HAP-1 (cell line): ENCODE measurements around the gene OR6C4.
"Not testable (repeated sequence)": the region's sequence is repeated elsewhere in the genome, so short reads cannot be mapped to it uniquely, and the experiment has no call there.

Experiments used
- DNase-seq, 2 experiments: peaks; one replicate each; pipeline ENCODE4 v3.0.0-alpha.2; 2016 to 2020; ENCODE audit warnings: low spot score in 2 of 2
- H3K27me3 ChIP-seq: fragments of 250-450 bp; sonication (Bioruptor Pico); 2 replicates; pipeline ENCODE4 v1.5.1; 2020; ENCODE audit warnings: low read depth, mild to moderate bottlenecking, moderate library complexity
- H3K36me3 ChIP-seq: fragments of 250-450 bp; sonication (Bioruptor Pico); replicated peaks from 2 replicates; pipeline ENCODE4 v1.5.1; 2020; ENCODE audit warnings: mild to moderate bottlenecking
- H3K4me1 ChIP-seq: fragments of 250-450 bp; sonication (Bioruptor Pico); 2 replicates; pipeline ENCODE4 v1.5.1; 2020; ENCODE audit warnings: mild to moderate bottlenecking
- H3K4me3 ChIP-seq: fragments of 250-450 bp; sonication (Bioruptor Pico); 2 replicates; pipeline ENCODE4 v1.5.1; 2020; ENCODE audit warnings: mild to moderate bottlenecking, moderate library complexity
- H3K9me3 ChIP-seq: fragments of 250-450 bp; sonication (Bioruptor Pico); 2 replicates; pipeline ENCODE4 v1.5.1; 2020; ENCODE audit warnings: mild to moderate bottlenecking, moderate library complexity
- in situ Hi-C: fragments of 300-500 bp; cut with MboI; formaldehyde crosslinking; loops from 3 replicates; pipeline ENCODE4 v1.14.3; 2020; ENCODE audit warnings: low sequenced_read_pairs, inconsistent platforms, mixed read lengths

The OR6C4 gene

DNA sequence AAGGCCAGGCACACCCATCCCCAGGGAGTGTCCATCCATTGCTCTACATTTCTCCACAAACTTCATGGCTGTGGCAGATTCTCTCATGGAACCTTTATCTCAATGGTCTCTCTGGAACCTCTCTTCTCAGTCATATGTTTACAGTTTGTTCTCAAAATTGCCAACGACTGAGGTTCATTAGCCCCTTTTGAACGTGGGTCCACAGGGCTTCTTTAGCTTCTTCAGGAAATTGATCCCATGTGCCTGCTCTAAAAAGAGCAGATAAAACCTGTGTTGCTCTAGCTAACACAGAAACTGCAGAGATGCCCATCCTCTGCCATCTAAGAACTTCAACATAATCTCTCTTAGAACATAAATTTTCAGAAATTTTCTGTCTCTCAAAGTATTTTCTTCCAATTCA, at the start of gene OR6C4:
OR6C4 (plus strand) TSS at position 301 of the 400 bp plus-strand sequence. CDS start 1,625 bp downstream, outside the sequence.
- in situ Hi-C loops: no loop called here
- H3K36me3 ChIP-seq: no peaks in the 10 kb centered on the region
- DNase-seq: no peak
- no peaks in the 10 kb centered on the region for H3K4me1 ChIP-seq
- H3K4me3 ChIP-seq: no peak within 1 kb of the TSS
- H3K9me3 ChIP-seq: no peaks in the 10 kb centered on the region
- H3K27me3 ChIP-seq: no peaks in the 10 kb centered on the region

DNA sequence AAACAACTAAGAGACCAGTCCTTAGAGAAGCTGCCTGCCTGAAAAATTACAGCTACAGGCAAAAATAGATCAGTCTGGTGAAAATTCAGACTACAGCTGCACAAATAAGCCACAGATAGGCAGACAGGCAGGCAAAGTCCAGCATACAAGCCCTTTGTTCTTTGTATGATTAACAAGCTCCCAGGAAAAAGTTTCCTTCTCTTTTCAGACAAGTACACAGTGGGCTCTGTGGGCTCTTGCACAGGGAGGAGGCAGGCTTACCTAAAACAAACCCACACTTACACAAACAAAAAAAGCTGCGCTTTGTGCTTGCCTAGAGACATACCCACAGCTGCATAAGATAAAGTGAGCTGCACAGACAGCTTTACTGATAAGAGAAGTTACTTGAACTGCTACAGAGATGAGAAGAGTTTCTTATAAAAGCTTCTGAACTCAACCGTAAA, 49.6 kb upstream of the OR6C4 start:
- no peaks in the 10 kb centered on the region for H3K27me3 ChIP-seq
- no peak for DNase-seq
- in situ Hi-C loops: no loop called here
- no peaks in the 10 kb centered on the region for H3K4me1 ChIP-seq
- no peaks in the 10 kb centered on the region for H3K9me3 ChIP-seq
- no peak overlapping the region for H3K4me3 ChIP-seq
- no peaks in the 10 kb centered on the region for H3K36me3 ChIP-seq

DNA sequence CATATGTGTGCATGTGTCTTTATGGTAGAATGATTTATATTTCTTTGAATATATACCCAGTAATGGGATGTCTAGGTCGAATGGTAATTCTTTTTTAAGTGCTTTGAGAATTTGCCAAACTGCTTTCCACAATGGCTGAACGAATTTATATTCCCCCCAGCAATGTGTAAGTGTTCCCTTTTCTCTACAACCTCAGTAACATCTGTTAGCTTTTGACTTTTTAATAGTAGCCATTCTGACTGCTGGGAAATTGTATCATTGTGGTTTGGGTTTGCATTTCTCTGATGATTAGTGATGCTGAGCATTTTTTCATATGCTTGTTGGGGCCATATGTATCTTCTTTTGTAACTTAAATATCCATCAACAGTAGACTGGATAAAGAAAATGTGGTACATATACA, 47.8 kb upstream of the OR6C4 start:
- no peaks in the 10 kb centered on the region for H3K27me3 ChIP-seq
- in situ Hi-C loops: no loop called here
- H3K4me1 ChIP-seq: no peaks in the 10 kb centered on the region
- H3K36me3 ChIP-seq: no peaks in the 10 kb centered on the region
- no peak overlapping the region for H3K4me3 ChIP-seq
- no peak for DNase-seq
- H3K9me3 ChIP-seq: no peaks in the 10 kb centered on the region

DNA sequence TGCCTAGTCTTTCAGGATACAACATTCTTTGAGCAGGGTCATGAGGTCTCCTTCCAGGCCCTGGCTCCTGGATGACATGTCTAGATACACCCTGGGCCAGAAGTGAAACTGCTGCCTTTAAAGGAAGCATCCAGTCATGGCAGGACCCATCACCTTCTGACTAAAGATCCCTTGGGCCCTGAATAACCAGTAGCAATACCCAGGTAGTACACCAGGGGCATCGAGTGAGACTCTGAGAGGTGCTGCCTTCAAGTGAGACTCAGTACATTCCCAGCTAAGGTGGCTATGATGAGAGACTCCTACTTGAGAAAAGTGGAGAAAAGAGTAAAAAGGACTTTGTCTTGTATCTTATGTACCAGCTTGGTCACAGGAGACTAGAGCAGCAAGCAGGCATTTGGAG, 33.7 kb upstream of the OR6C4 start:
- H3K9me3 ChIP-seq: no peaks in the 10 kb centered on the region
- H3K36me3 ChIP-seq: no peaks in the 10 kb centered on the region
- no peaks in the 10 kb centered on the region for H3K4me1 ChIP-seq
- no peak overlapping the region for H3K4me3 ChIP-seq
- DNase-seq: no peak
- in situ Hi-C loops: no loop called here
- H3K27me3 ChIP-seq: no peaks in the 10 kb centered on the region

DNA sequence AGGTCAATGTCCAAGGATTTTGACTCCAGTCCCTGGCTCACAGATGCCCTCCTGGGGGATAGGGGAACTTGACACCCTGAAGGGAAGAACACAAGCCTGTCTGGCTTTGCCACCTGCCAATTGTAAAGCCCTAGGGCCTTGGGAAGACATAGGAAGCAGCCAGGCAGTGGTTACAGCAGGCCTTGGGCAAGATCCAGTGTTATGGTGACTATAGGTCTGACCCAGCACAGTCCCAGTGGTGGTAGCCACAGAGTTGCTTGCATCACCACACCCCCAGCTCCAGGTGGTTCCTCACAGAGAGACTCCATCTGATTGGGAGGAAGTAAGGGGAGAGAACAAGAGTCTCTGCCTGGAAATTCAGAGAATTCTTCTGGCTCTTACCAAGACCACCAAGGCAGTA, 33.0 kb upstream of the OR6C4 start:
- Histone ChIP-seq H3K9me3 (no peaks in the 10 kb centered on the region), H3K27me3 (no peaks in the 10 kb centered on the region), H3K4me3 (no peak overlapping the region), H3K4me1 (no peaks in the 10 kb centered on the region), H3K36me3 (no peaks in the 10 kb centered on the region)
- DNase-seq: no peak
- in situ Hi-C loops: no loop called here

DNA sequence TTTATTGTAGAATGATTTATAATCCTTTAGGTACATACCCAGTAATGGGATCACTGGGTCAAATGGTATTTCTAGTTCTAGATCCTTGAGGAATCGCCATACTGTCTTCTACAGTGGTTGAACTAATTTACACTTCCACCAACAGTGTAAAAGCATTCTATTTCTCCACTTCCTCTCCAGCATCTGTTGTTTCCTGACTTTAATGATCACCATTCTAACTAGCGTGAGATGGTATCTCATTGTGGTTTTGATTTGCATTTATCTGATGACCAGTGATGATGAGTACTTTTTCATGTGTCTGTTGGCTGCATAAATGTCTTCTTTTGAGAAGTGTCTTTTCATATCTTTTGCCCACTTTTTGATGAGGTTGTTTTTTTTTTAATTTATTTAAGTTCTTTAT, 1.2 kb upstream of the OR6C4 start:
- H3K4me3 ChIP-seq, DNase-seq, in situ Hi-C loops, H3K9me3 ChIP-seq, H3K4me1 ChIP-seq, H3K36me3 ChIP-seq, H3K27me3 ChIP-seq: not testable (repeated sequence)

DNA sequence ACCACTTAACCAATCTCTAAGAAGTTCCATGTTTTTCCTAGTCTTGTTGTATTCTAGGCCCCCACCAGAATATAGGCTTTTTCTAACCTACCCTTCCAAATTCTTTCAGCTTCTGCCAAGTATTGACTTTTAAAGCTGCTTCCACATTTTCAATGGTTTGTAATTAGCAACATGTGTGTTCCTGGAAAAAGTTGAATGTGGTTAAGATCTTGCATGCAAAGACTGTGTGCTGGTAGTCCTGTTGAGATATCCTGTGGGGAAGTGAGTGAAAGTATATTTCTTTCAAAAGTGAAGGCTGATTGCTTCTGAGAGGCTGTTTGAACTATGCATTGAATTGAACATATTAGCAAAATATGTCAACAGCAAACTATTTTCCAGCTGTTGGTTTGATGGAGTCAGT, 646 bp upstream of the OR6C4 start:
- H3K4me3 ChIP-seq: no peak overlapping the region
- no peak for DNase-seq
- in situ Hi-C loops: no loop called here
- no peaks in the 10 kb centered on the region for H3K27me3 ChIP-seq
- H3K4me1 ChIP-seq: no peaks in the 10 kb centered on the region
- H3K9me3 ChIP-seq: no peaks in the 10 kb centered on the region
- H3K36me3 ChIP-seq: no peaks in the 10 kb centered on the region

DNA sequence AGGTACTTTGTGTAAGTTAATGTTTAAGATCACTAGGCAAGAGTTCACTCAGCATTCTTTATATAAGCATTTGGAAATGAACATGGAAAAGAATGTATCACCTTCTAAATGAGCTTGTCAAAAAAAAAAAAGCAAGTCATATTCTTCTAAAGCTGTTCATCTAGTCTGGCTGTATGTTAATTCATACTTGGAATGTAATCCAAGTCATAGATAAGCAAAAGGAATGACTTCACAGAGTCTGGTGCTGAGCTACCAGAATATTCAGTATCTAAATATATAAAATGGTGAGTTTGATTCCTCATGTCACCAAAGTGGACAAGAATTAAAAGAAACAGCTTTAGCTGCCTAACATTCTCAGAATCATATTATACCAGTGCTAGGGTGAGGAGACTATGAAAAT, 4.9 kb downstream of the OR6C4 start:
- Histone ChIP-seq H3K4me1 (no peaks in the 10 kb centered on the region), H3K27me3 (no peaks in the 10 kb centered on the region)

DNA sequence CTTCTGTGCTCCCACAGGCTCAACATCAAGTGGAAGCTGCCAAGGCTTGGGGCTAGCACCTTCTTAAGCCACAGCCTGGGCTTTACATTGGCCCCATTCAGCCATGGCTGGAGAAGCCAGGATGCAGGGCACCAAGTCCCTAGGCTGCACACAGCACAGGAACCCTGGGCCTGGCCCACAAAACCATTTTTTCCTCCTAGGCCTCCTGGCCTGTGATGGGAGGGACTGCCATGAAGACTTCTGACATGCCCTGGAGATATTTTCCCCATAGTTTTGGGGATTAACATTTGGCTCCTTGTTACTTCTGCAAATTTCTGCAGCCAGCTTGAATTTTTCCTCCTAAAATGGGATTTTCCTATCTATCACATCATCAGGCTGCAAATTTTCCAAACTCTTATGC, 20.7 kb downstream of the OR6C4 start:
- H3K9me3 ChIP-seq, in situ Hi-C loops, H3K27me3 ChIP-seq, H3K36me3 ChIP-seq, DNase-seq, H3K4me1 ChIP-seq, H3K4me3 ChIP-seq: not testable (repeated sequence)

More for the DNA sequence above, 4.9 kb downstream of the OR6C4 start:
- H3K4me3 ChIP-seq: no peak overlapping the region
- no peaks in the 10 kb centered on the region for H3K9me3 ChIP-seq
- in situ Hi-C loops: no loop called here
- no peaks in the 10 kb centered on the region for H3K36me3 ChIP-seq
- no peak for DNase-seq

DNA sequence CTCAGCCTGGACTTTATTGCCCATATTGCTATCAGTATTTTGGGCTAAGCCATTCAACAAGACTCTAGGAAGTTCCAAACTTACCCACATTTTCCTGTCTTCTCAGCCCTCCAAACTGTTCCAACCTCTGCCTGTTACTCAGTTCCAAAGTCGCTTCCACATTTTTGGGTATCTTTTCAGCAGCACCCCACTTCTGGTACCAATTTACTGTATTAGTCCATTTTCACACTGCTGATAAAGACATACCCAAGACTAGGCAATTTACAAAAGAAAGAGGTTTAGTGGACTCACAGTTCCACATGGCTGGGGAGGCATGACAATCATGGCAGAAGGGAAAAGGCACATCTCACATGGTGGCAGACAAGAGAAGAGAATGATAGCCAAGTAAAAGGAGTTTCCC, 21.3 kb downstream of the OR6C4 start:
- DNase-seq, H3K4me1 ChIP-seq, H3K36me3 ChIP-seq, in situ Hi-C loops, H3K9me3 ChIP-seq, H3K4me3 ChIP-seq, H3K27me3 ChIP-seq: not testable (repeated sequence)

DNA sequence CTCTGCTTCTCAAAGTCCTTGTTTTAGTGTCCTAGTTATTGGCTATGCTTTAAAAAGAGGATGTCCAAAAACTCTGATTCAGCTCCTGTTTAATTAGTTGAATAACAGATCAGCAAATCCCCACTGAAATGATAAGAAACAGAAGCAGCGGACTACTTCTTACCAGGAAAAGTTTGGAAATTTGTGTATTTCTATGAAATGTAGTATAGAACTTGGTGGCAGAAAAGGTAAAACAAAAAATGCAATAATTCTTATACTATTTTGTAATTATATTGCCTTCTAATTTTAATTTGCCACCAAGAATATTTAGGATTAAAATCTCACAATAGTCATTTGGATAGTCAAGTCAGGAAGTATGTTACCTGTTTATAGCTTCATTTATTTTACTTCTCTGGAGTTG, 22.8 kb downstream of the OR6C4 start, which contains the start of gene OR2AP1:
OR2AP1 (plus strand) TSS at position 301 of the 400 bp plus-strand sequence. CDS start 1,947 bp downstream, outside the sequence.
- H3K27me3 ChIP-seq: no peaks in the 10 kb centered on the region
- no peaks in the 10 kb centered on the region for H3K36me3 ChIP-seq
- H3K4me3 ChIP-seq: no peak within 1 kb of the TSS
- no peaks in the 10 kb centered on the region for H3K4me1 ChIP-seq
- no peaks in the 10 kb centered on the region; the same call in 1 of the 2 replicates for H3K9me3 ChIP-seq
- in situ Hi-C loops: no loop called here
- DNase-seq: no peak

DNA sequence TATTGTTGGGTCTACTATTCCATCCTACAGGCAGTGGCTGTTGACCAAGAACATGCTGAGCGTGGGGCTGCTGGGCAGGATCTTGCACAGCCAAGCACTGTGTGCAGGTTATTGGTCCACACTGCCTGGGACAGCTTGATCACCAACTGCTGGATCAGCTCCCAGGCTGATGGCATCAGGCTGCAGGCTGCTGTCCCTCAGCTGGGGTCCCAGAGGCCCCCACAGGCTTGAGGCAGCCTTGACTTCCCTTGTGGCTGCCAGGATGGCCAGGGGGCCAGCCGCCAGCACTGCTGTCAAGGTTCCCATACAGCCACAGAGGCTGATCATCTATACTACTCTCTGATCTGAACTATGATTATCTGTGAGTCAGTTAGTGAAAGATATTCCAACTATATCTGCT, 32.7 kb downstream of the OR6C4 start:
- Histone ChIP-seq H3K27me3 (no peaks in the 10 kb centered on the region), H3K4me3 (no peak overlapping the region), H3K36me3 (no peaks in the 10 kb centered on the region), H3K4me1 (no peaks in the 10 kb centered on the region), H3K9me3 (no peaks in the 10 kb centered on the region)
- in situ Hi-C loops: no loop called here
- DNase-seq: no peak

DNA sequence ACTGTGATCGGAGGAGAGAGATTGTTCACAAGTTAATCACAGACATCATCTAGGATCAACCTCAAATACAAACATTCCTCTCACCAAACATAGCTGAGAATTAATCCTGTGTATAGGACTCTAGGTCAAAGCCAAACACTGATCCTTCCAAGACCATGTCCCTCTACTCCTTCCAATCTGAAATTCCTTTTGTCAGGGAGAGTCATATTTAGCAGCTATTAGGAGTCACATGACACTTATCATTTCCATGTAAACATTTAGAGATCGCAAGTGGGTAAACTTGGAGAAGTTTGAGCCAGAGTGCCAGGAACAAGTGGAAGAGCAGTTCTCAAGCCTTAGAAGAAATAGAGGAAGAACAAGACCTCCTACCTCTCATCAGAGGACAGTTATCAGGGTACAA, 36.4 kb downstream of the OR6C4 start:
- in situ Hi-C loops: no loop called here
- Histone ChIP-seq H3K4me1 (no peaks in the 10 kb centered on the region), H3K36me3 (no peaks in the 10 kb centered on the region), H3K27me3 (no peaks in the 10 kb centered on the region), H3K9me3 (no peaks in the 10 kb centered on the region), H3K4me3 (no peak overlapping the region)
- no peak for DNase-seq

DNA sequence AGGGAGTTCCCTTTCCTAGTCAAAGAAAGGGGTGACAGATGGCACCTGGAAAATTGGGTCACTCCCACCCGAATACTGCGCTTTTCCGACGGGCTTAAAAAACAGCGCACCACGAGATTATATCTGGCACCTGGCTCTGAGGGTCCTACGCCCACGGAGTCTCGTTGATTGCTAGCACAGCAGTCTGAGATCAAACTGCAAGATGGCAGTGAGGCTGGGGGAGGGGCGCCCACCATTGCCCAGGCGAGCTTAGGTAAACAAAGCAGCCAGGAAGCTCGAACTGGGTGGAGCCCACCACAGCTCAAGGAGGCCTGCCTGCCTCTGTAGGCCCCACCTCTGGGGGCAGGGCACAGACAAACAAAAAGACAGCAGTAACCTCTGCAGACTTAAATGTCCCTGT, 40.8 kb downstream of the OR6C4 start:
- in situ Hi-C loops, H3K4me3 ChIP-seq, DNase-seq, H3K27me3 ChIP-seq, H3K4me1 ChIP-seq, H3K9me3 ChIP-seq, H3K36me3 ChIP-seq: not testable (repeated sequence)
